Muscle of back (tissue), 11 donors: ENCODE results near the gene TRIM27. TPM values are rescaled to one million over a fixed set of nuclear protein-coding genes. Genes with fewer than 3 reads are reported as not detected.
"Not testable (repeated sequence)": the region's sequence is repeated elsewhere in the genome, so short reads cannot be mapped to it uniquely, and the experiment has no call there.

Source experiments
- DNase-seq, 3 donors: peaks; one replicate each; pipeline versions ENCODE4 v3.0.0 to v3.0.0-alpha.2; 2013
- polyA plus RNA-seq, 10 donors: library from polyadenylated mRNA; unstranded; fragments of 120-200 nt; gene quantifications; one replicate each; pipeline ENCODE4 v1.2.1, GENCODE V29; 2013; ENCODE audit not compliant: insufficient read length in 10 of 10

Gene TRIM27
- polyA plus RNA-seq, 10 donors = 37.8 to 64.7 (median 45.3) TPM

DNA sequence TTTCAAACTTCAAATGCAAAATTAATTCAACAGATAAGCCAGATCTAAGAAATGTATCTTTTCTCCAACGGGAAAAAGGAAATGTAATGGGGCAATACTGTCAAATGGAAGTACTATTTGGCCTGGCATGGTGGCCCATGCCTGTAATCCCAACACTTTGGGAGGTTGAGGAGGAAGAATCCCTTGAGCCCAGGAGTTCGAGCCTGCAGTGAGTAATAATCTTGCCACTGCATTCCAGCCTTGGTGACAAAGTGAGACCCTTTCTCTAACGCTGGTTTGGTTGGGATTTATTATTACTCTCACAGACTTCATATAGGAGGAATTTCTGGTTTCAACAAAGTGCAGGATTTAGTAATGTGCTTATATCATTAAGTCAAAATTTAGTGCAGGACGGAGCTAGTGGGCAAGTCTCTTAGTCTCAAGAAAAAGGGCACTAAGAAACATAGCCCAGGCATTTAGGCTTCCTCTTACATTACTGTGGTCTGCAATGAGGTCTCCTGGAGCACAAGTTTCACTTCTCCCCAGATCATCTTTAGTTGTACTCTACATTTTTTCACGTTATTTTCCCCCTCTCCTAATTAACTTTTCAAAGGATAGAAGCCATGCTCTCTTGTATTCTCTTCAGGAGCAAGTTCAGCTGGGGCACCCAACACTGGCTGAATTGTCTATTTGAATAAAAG is 23.1 kb downstream of the TRIM27 start:
- no peak for DNase-seq

DNA sequence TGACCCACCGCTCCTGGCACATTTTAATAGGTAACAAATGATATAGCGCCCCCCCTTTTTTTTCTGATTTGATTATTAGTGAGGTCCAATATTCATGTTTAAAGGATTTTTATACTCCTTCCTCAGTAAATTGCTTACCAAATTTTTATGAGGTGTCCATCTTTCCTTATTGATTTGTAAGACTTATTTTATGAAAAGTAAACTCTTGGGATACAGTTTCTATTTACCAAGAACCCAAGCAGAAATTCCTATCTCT is 25.1 kb downstream of the TRIM27 start:
- DNase-seq = no peak

DNA sequence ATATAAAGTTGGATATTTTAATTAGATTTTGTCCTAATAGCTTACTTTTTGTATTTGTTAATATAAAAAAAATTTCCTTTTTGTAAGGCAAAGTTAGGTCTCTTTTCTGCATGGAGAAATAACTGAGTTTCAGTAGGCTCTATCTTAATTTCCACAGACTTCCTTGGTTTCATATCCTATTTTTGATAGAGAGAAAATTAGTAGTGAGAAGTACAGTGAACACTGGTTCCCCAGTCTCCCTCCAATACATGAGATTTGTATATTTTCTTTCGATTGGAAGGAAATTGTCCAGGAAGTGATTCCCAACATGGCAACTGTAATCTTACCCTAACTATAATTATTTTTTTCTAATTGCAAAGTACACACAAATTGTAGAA is 26.4 kb downstream of the TRIM27 start:
- DNase-seq = peak in 1 of 3 donors; percentile 12

DNA sequence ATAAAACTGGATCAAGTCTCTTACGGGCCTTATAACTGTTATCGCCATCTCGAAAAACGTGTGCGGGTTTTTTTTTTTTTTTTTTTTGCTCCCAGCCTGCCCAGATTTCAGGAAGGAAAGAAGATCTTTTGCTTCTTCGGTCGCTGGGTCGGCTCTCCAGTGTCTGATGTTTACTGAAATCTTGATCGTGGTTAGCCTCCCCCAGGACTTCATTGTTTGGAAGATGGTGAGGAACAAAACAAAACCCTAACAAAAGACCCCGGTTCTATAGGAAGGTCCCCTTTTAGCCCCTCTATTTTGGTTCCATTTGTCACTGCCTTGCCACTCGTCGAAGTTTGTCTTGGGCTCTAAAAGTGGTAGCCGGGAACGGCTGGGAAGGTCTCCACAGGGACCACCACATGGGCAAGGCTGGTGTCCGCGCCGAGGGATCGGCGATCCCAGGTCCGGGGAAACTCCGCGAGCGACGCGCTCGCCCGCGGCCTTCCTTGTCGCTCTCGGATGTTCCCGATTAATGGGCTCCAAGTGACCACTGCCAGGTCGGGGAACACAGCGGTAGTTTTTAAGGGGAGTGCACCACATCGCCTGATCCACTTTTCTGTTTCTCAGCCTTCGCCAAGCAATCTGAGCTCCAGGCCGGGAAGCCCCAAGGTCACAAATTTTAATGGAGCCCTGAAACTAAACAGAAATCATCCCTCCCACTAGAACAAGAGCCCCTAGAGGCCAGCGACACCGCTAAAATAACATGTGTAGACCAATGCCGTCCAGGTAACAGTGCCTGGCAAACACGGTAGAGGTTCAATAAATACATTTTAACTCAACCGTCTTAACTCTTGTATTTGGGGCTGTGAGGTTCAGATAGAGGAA is 27.0 kb downstream of the TRIM27 start:
- peak; percentile 51 to 89 (median 71) for DNase-seq

DNA sequence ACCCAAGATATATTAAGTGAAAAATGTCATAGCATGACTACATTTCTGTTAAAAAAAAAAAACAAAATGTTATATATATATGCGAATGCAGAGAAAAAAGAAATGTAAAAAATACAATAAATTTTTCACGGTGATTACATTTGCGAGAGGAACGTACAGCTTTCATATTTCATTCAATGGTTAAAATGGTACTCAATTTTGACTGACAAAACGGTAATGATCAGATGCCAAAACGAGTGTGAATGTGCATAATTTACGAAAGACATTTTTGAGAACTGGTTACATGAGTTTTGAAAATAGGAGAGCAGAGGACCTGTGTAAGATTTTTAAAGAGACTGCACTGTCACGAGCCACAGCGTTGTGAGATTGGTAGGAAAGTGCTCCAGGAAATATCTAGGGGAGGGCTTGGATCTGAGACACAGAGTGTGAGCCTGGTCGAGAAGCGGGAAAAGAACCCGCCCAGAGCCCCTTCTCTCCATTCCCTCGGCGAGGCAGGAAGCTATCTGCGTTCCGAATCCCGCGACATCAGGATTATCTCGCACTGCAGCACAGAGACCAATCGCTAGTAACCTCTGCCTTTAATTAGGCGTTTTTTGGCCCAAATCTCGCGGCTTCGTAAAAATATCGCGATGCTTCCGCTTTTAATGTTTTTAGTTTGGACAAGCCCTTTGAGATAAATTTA is 28.5 kb downstream of the TRIM27 start:
- peak; percentile 98 for DNase-seq

DNA sequence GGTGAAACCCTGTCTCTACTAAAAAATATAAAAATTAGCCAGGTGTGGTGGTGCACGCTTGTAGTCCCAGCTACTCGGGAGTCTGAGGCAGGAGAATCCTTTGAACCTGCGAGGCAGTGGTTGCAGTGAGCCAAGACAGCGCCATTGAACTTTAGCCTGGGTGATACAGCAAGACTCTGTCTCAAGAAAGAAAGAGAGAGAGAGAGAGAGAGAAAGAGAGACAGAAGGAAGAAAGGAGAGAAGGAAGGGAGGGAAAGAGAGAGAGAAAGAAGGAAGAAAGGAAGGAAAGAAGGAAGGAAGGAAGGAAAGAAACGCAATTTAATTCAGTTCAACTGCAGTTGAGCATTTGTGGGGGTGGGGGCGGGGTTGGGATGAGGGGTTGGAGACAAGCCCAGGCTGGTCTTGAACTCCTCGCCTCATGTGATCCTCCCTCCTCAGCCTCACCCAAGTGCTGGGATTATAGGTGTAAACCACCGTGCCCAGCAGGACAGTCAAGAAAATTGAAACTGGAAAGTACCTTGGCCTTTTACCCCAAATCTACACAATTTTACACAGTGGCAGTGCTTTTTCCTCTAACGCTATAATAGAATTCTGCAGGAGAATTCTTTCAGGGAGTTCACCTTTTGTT is 30.5 kb downstream of the TRIM27 start:
- DNase-seq = no peak

DNA sequence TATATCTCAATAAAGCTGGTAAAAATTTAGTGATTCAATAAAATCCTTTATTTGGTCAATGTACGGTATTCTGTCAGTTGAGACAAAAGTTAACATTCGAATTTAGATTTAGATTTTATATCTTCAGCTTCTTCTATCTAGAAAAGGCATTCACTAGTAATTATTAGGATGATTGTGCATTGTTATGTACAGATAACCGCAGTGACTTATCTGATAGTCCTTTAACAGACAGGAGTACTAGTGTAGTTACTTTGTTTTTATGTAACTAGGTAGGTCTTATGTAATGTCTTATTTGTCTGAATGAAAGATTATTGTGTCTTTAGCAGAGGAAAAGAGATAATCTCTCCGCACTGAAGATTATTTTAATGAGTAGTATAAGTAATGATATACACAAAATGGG is 31.3 kb downstream of the TRIM27 start:
- no peak for DNase-seq

DNA sequence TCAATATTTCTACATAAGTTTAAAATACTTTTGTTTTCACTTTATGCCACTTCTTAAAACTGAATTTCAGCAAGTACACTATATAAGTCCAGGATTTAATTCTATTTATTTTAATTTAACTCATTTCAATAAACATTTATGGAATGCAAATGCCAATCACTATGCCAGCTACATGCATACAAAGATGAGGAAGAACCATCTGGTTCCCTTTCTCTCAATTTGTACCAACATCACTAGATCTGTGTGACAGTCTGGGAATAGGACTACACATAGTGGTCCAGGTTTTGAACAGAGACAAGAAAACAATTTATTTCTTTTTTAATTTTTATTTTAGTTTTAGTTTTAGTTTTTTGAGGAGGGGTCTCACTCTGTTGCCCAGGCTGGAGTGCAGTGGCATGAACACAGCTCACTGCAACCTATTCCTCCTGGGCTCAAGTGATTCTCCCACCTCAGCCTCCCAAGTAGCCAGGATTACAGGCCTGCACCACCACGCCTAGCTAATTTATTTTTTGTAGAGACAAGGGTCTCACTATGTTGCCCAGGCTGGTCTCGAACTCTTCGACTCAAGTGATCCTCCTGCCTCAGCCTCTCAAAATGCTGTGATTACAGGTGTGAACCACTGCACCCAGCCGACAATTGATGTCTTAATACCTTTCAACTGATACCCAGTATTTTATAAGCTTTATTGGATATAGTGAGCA is 35.8 kb downstream of the TRIM27 start:
- no peak for DNase-seq

DNA sequence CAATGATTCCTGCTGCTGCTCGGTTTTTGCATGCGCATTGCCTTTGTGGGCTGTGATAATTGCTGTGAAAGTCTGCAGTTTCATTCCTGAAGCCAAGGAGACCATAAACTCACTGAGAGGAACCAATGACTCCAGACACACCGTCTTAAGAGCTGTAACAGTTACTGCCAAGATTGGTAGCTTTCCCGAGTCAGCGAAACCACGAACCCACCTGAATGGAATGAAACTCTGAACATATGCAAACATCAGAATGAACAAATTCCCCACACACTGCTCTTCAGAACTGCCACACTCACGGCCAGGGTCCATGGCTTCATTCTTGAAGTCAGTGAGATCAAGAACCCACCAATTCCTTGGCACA is 37.7 kb downstream of the TRIM27 start:
- no peak for DNase-seq

DNA sequence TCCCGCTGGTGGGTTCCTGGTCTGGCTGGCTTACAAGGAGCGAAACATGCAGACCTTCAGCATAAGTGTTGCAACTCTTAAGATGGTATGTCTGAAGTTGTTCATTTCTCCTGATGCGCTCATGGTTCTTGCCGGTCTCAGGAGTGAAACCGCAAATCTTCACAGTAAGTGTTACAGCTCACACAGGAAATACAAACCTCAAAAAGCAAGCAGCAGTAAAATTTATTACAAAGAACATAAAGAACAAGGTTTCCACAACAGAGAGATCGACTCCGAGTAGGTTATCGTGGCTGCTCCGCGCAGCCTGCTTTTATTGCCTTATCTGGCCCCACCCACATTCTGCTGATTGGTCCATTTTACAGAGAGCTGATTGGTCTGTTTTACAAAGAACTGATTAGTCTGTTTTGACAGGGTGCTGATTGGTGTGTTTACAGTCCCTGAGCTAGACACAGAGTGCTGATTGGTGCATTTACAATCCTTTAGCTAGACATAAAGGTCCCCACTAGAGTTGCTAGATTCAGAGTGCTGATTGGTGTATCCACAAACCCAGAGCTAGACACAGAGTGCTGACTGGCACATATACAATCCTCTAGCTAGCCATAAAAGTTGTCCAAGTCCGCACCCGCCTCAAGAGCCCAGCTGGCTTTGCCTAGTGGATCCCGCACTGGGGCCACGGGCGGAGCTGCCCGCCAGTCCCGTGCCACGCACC is 39.2 kb downstream of the TRIM27 start:
- DNase-seq = no peak

DNA sequence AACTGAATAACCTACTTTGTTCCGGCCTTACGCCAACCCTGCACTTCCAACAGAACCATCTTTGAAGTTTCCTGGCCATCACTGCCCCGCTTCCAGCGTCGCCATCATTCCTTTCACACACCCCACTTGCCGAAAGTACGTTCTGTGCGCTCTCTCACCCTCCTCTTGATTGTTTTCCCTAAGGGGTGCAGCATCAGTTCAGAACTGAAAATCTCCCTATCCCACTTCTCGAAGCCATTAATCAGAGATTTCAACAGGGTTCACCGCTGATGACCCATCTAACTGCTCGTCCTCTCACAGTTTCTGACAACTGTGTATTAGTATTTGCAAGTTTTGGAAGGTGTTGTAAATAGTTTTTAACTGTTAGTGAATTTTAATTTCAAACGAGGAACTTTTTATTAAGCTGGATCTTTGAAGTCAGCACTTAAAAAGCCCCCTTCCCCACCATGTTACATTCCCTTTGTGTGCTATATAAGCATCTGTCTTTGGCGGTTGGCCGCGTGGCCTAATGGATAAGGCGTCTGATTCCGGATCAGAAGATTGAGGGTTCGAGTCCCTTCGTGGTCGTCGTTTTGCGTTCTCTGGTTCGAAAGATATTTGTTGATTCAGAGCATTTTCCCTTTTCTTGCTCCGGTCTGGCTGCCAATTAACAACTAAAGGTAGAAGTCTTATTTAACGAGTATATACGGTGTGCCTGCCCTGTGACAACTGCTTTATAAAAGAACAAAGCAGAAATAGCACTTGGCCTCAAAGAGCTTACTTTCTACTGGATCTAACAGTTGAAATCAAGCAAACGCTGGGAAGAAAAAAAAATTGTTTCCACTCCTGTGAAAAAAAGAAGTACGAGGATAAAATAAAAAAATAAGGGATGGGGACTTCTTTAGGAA is 42.6 kb downstream of the TRIM27 start:
- peak; percentile 80 to 93 (median 87) for DNase-seq

DNA sequence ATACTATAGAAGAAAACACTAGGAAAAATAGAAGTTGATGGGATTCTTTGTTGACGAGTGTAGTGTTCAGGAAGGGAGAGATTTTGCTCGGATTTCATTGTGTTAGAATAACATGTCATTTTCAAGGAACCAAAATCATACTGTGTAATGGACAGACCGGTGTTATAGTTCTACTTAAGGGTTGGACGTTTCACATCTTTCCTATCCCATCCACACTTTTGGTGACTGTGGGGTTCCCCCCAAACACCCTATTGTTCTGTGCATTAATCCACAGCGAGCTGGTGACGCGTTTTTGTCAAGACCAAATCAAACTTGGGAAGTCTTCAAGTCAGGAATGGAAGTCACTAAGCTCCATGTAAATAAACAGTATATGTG is 43.3 kb downstream of the TRIM27 start:
- DNase-seq = no peak

DNA sequence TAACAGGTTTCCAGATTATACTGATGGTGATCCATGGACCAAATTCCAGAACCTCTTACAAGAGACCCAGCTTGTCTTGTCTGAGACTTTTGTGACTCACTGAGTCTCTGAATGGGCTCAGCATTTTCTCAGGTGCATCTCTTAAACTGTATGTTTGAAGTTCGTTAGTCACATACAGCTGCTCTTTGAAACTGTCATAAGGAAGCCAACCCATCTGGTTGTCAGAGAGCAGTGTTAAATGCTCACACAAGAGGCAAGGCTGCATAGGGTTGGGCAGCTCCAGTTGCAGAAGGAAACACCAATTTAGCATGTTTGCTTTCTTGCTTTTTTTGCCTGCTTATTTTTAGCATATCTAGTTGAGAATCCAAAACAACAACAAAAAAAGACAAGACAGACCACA is 47.1 kb downstream of the TRIM27 start:
- DNase-seq = no peak

DNA sequence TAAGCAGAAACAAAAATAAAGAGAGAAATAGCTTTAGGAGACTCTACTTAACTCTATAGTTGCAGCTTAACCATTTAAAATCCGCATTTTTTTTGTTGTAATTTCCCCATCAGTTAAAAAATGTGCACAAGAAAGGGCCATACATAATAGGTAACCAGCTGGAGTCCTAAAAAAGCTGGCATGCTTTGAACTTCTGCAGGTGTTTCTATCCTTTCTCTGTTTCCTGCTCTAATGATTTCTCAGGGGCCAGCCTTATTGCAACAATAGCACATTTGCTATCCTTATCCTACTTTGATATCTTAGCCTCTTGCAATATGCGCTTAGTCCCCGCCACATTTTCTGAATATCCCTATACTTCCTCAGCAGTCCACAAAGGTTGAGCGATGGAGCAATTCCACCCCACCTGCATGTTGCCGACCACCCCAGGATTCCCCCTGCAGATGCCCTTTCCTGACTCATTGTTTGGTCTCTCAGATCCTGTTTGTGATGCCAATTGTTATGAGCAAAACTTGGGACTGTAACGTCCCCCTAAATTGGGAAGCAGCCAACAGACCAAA is 48.5 kb downstream of the TRIM27 start:
- no peak for DNase-seq

DNA sequence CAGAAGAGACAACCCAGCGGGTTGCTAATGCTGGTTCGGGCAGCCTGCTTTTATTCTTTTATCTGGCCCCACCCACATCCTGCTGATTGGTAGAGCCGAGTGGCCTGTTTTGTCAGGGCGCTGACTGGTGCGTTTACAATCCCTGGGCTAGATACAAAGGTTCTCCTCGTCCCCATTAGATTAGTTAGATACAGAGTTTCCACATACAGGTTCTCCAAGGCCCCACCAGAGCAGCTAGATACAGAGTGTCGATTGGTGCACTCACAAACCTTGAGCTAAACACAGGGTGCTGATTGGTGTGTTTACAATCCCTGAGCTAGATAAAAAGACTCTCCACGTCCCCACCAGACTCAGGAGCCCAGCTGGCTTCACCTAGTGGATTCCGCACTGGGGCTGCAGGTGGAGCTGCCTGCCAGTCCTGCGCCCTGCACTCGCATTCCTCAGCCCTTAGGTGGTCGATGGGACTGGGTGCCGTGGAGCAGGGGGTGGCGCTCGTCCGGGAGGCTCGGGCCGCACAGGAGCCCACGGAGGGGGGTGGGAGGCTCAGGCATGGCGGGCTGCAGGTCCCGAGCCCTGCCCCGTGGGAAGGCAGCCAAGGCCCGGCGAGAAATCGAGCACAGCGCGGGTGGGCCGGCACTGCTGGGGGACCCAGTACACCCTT is 51.5 kb downstream of the TRIM27 start:
- DNase-seq = not testable (repeated sequence)

DNA sequence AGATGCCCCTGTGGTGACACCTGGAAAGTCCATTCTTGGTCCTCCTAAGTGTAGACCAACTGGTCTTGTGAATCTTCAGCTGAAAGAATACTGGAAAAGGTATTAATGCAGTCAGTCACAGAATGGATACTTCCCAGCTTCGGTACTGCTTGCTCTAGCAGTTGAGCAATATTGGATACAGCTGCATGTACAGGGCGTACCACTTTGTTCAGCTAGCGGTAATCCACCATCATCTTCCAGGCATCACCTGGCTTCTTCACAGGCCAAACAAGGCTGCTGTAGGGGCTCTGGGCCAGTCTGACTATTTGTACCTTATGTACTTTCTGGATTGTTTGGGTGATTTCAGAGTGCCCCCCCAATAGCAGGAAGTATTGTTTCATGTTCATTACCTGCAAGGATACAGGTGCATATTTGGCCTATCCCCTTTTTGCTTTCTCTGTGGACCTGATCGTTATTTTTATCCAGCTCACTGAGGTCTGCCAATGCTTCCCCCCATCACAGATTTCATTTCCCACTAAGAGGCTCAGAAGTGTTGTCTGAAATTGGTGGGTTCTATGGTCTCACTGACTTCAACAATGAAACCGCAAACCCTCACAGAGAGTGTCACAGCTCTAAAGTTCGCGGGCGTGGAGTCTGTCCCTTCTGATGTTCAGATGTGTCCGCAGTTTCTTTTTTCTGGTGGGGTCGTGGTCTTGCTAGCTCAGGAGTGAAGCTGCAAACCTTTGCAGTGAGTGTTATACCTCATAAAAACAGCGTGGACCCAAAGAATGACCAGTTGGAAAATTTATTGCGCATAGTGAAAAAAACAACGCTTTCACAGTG is 52.2 kb downstream of the TRIM27 start:
- DNase-seq = no peak

DNA sequence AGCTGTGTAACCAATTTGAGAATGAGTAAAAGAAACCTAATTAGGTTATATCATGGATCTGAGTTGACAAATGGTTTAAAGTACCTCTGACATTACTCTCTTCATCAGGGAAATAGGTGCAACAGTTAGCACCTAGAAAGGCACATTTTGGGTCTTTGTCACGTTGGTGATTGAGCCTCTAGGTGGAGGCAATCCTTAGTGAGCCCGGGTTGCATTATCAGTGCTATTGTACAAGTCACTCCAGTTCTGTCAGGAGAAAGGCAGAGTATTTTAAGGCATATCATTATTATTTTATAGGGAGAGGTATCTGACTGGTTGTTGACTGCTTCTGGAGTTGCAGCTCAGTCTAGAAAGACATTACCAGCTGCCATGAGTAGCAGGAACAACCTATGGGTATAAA is 54.9 kb downstream of the TRIM27 start:
- DNase-seq = no peak

DNA sequence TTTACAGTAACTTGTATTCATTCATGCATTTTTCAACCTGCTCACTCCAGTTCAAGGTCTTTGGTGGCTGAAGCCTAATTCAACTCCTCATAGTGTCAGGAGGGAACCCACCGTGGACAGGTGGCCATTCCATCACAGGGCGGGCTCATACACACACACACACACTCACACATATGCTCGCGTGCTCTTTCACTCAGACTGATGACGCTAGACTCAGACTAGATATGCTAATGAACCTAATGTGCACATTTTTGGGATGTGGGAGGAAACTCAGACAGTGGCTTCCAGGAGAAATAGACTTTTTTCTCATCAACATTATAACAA is 56.7 kb downstream of the TRIM27 start:
- no peak for DNase-seq
